ENCODE data around the gene PGRMC2.

Gene PGRMC2

GRCh38 chr4:128322986-128323385, 35.4 kb upstream of the PGRMC2 start:
- peaks cover 12% of the 10 kb centered on the region for H3K36me3 ChIP-seq (replicated peaks; ENCODE audit: low read depth, low read length)
- no peaks in the 10 kb centered on the region for H4K20me1 ChIP-seq (ENCODE audit: insufficient read depth, low read length)
- H3K4me3 ChIP-seq (ENCODE audit: low read length): no peak overlapping the region
- H3K4me2 ChIP-seq (ENCODE audit: low read length): no peak overlapping the region
- H3K9ac ChIP-seq (ENCODE audit: low read length): no peak overlapping the region
- H3K79me2 ChIP-seq (ENCODE audit: low read length): no peaks in the 10 kb centered on the region
- no peak for TF ChIP-seq EZH2phosphoT487 (IDR thresholded peaks at IDR 0.05; ENCODE audit: low read depth)
- TF ChIP-seq CTCF (IDR thresholded peaks at IDR 0.05; ENCODE audit: low read depth, low read length): no peak
- no peaks in the 10 kb centered on the region for H3K27me3 ChIP-seq (ENCODE audit: low read depth, low read length)
- H2AFZ ChIP-seq (ENCODE audit: low read depth, low read length): no peak overlapping the region
- no peaks in the 10 kb centered on the region for H3K4me1 ChIP-seq (ENCODE audit: low read length)
- no peaks in the 10 kb centered on the region for H3K9me3 ChIP-seq (ENCODE audit: insufficient read depth, low read length)
- no peak overlapping the region for H3K27ac ChIP-seq (ENCODE audit: low read length)

DNA sequence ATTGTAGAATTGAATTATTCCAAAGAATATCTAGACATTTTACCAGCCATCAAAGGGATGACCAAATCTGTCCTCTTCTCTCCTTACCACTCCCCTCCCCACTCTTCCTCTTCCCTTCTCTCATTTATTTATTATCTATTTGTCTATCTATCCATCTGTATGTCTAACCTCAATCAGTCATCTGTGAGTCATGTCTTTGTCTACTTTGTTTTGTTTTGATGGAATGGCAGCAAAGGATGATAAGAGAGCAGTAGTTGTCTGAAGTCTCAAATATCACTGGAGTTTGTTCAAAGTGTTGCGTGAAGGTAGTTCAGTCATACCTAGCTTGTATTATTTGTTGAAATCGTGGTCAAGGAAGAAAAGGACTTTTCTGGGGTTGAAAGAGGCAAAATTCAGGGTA, 34.7 kb upstream of the PGRMC2 start:
- TF ChIP-seq EZH2phosphoT487 (IDR thresholded peaks at IDR 0.05; ENCODE audit: low read depth) (no peak), CTCF (IDR thresholded peaks at IDR 0.05; ENCODE audit: low read depth, low read length) (no peak)
- Histone ChIP-seq H4K20me1 (ENCODE audit: insufficient read depth, low read length) (no peaks in the 10 kb centered on the region), H3K79me2 (ENCODE audit: low read length) (no peaks in the 10 kb centered on the region), H3K4me3 (ENCODE audit: low read length) (no peak overlapping the region), H3K27me3 (ENCODE audit: low read depth, low read length) (no peaks in the 10 kb centered on the region), H3K9ac (ENCODE audit: low read length) (no peak overlapping the region), H3K9me3 (ENCODE audit: insufficient read depth, low read length) (no peaks in the 10 kb centered on the region), H3K4me1 (ENCODE audit: low read length) (no peaks in the 10 kb centered on the region), H2AFZ (ENCODE audit: low read depth, low read length) (no peak overlapping the region), H3K27ac (ENCODE audit: low read length) (no peak overlapping the region), H3K36me3 (replicated peaks; ENCODE audit: low read depth, low read length) (peaks cover 12% of the 10 kb centered on the region), H3K4me2 (ENCODE audit: low read length) (no peak overlapping the region)

DNA sequence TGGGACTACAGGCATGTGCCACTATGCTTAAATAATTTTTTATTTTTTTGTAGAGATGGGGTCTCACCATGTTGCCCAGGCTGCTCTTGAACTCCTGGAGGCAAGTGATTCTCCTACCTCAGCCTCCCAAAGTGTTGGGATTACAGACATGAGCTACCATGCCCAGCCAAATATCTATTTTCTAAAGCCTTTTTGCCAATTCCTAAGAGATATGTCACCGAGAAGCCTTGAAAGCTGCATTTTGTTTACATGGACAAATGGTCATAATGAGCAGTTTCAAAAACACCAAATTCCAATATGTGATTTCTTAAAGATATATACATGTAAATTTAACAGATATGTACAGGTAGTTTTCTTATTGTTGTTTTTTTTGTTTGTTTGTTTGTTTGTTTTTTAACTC, 33.0 kb upstream of the PGRMC2 start:
- H3K4me3 ChIP-seq (ENCODE audit: low read length): no peak overlapping the region
- H3K36me3 ChIP-seq (replicated peaks; ENCODE audit: low read depth, low read length): peaks cover 18% of the 10 kb centered on the region
- H3K9ac ChIP-seq (ENCODE audit: low read length): no peak overlapping the region
- no peaks in the 10 kb centered on the region for H3K4me1 ChIP-seq (ENCODE audit: low read length)
- H3K27ac ChIP-seq (ENCODE audit: low read length): no peak overlapping the region
- no peak overlapping the region for H2AFZ ChIP-seq (ENCODE audit: low read depth, low read length)
- H3K27me3 ChIP-seq (ENCODE audit: low read depth, low read length): no peaks in the 10 kb centered on the region
- H3K9me3 ChIP-seq (ENCODE audit: insufficient read depth, low read length): no peaks in the 10 kb centered on the region
- no peak overlapping the region for H3K4me2 ChIP-seq (ENCODE audit: low read length)
- TF ChIP-seq EZH2phosphoT487 (IDR thresholded peaks at IDR 0.05; ENCODE audit: low read depth): no peak
- no peak for TF ChIP-seq CTCF (IDR thresholded peaks at IDR 0.05; ENCODE audit: low read depth, low read length)
- H3K79me2 ChIP-seq (ENCODE audit: low read length): no peaks in the 10 kb centered on the region
- no peaks in the 10 kb centered on the region for H4K20me1 ChIP-seq (ENCODE audit: insufficient read depth, low read length)

GRCh38 chr4:128315756-128316520, 28.3 kb upstream of the PGRMC2 start:
- H3K36me3 ChIP-seq (replicated peaks; ENCODE audit: low read depth, low read length): peaks cover 9% of the 10 kb centered on the region
- H4K20me1 ChIP-seq (ENCODE audit: insufficient read depth, low read length): no peaks in the 10 kb centered on the region
- no peaks in the 10 kb centered on the region for H3K9me3 ChIP-seq (ENCODE audit: insufficient read depth, low read length)
- TF ChIP-seq EZH2phosphoT487 (IDR thresholded peaks at IDR 0.05; ENCODE audit: low read depth) (no peak), CTCF (IDR thresholded peaks at IDR 0.05; ENCODE audit: low read depth, low read length) (no peak)
- H3K27ac ChIP-seq (ENCODE audit: low read length): no peak overlapping the region
- H3K4me1 ChIP-seq (ENCODE audit: low read length): peaks cover 5% of the 10 kb centered on the region
- no peak overlapping the region for H3K4me3 ChIP-seq (ENCODE audit: low read length)
- H3K27me3 ChIP-seq (ENCODE audit: low read depth, low read length): no peaks in the 10 kb centered on the region
- H3K79me2 ChIP-seq (ENCODE audit: low read length): no peaks in the 10 kb centered on the region
- no peak overlapping the region for H3K4me2 ChIP-seq (ENCODE audit: low read length)
- H3K9ac ChIP-seq (ENCODE audit: low read length): no peak overlapping the region
- H2AFZ ChIP-seq (ENCODE audit: low read depth, low read length): no peak overlapping the region

Measured in OCI-LY3 (cell line).